Measurements from ENCODE around the gene ATP5PO. TPM values are rescaled to one million over a fixed set of nuclear protein-coding genes. Genes with fewer than 3 reads are reported as not detected.

The ATP5PO gene
- total and polyA plus RNA-seq, 4 donors, result 72.8 to 200 (median 131) TPM

- no peak for TF ChIP-seq ZBTB33 (IDR thresholded peaks at IDR 0.05)
Observed at GRCh38 chr21:33940881-33941245, 25.3 kb upstream of the ATP5PO start (continued).

GRCh38 chr21:33940164-33940880 lies 24.7 kb upstream of the ATP5PO start:
- Histone ChIP-seq H3K27me3 (ENCODE audit: control insufficient read depth in 4 of 4, insufficient read depth in 4 of 4, low read length in 3 of 4) (no peaks in the 10 kb centered on the region), H3K9ac (ENCODE audit: low read depth in 1 of 2, low read length in 2 of 2) (no peak overlapping the region), H3K9me3 (ENCODE audit: control insufficient read depth in 4 of 4, low read length in 3 of 4) (no peaks in the 10 kb centered on the region), H3K36me3 (ENCODE audit: control insufficient read depth in 4 of 4, insufficient read depth in 3 of 4, low read depth in 1 of 4, low read length in 3 of 4) (no peaks in the 10 kb centered on the region), H3K4me1 (ENCODE audit: control insufficient read depth in 4 of 4, insufficient read depth in 4 of 4, low read length in 3 of 4) (no peaks in the 10 kb centered on the region), H3K27ac (ENCODE audit: low read depth in 1 of 2, low read length in 2 of 2) (no peak overlapping the region), H3K4me3 (ENCODE audit: low read depth in 1 of 3, low read length in 3 of 3) (no peak overlapping the region)
- TF ChIP-seq SP1 (IDR thresholded peaks at IDR 0.05), result no peak
- TF ChIP-seq RXRA (IDR thresholded peaks at IDR 0.05), result no peak
- TF ChIP-seq NR2F2 (IDR thresholded peaks at IDR 0.05), result no peak
- TF ChIP-seq MAX (IDR thresholded peaks at IDR 0.05), result no peak
- no peak for TF ChIP-seq HNF4A (conservative IDR thresholded peaks at IDR 0.05)
- no peak for TF ChIP-seq HNF4G (IDR thresholded peaks at IDR 0.05)
- TF ChIP-seq ATF3 (IDR thresholded peaks at IDR 0.05), result no peak
- TF ChIP-seq CTCF (IDR thresholded peaks at IDR 0.05; ENCODE audit: low read depth, low read length, missing input control), result no peak
- TF ChIP-seq YY1 (IDR thresholded peaks at IDR 0.05), result no peak
- no peak for TF ChIP-seq GABPA (IDR thresholded peaks at IDR 0.05 in 1 of 2, conservative IDR thresholded peaks at IDR 0.05 in 1 of 2)
- no peak for TF ChIP-seq JUND (IDR thresholded peaks at IDR 0.05)
- no peak for TF ChIP-seq EGR1 (IDR thresholded peaks at IDR 0.05; ENCODE audit: low read depth in 2 of 2)
- TF ChIP-seq REST (IDR thresholded peaks at IDR 0.05), result no peak
- no peak for TF ChIP-seq ZBTB33 (IDR thresholded peaks at IDR 0.05)
- no peak for TF ChIP-seq RAD21 (IDR thresholded peaks at IDR 0.05)
- TF ChIP-seq FOXA2 (IDR thresholded peaks at IDR 0.05), result no peak
- TF ChIP-seq TAF1 (conservative IDR thresholded peaks at IDR 0.05), result no peak
- TF ChIP-seq FOXA1 (IDR thresholded peaks at IDR 0.05), result no peak
- 91% methylated on average over 15 of the region's 15 CpGs for WGBS
- DNase-seq (ENCODE audit: low spot score), result no peak

All from liver (tissue), 9 donors.